Measurements from ENCODE around the gene KCNQ4. TPM values are rescaled to one million over a fixed set of nuclear protein-coding genes. Genes with fewer than 3 reads are reported as not detected.
A peak's percentile ranks its signal among the peaks of the same experiment; 100 is the strongest.

KCNQ4 gene
- total RNA-seq, 1 donor from 2014 or later: 2.2 TPM

- TF ChIP-seq, protein P1, sequence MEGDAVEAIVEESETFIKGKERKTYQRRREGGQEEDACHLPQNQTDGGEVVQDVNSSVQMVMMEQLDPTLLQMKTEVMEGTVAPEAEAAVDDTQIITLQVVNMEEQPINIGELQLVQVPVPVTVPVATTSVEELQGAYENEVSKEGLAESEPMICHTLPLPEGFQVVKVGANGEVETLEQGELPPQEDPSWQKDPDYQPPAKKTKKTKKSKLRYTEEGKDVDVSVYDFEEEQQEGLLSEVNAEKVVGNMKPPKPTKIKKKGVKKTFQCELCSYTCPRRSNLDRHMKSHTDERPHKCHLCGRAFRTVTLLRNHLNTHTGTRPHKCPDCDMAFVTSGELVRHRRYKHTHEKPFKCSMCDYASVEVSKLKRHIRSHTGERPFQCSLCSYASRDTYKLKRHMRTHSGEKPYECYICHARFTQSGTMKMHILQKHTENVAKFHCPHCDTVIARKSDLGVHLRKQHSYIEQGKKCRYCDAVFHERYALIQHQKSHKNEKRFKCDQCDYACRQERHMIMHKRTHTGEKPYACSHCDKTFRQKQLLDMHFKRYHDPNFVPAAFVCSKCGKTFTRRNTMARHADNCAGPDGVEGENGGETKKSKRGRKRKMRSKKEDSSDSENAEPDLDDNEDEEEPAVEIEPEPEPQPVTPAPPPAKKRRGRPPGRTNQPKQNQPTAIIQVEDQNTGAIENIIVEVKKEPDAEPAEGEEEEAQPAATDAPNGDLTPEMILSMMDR (conservative IDR thresholded peaks at IDR 0.05; ENCODE audit: low read depth, low read length): peak; percentile 52
- no peak for DNase-seq (ENCODE audit: low read depth)
- no peak overlapping the region for H3K4me3 ChIP-seq (ENCODE audit: low read depth, low read length)
Measured at GRCh38 chr1:40855513-40855912, 71.9 kb downstream of the KCNQ4 start.

DNA sequence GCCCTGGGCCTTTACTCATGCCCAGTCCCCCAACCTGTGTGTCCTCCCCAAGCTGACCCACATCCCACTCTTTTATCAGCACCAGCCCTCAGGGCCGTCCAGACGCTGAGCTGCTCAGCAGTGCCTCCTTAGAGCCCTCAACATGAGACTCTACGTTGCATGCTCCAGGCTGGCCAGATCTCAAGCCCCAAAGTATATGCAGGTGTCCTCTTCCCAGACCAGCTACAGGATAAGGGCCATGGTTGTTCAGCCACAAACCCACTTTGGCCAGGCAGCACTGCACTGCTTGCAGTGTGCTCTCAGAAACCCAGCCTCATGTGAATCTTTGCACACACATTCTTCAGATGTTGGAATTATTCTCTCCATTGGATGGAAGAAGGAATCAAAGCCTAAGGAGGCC is 72.5 kb downstream of the KCNQ4 start:
- no peak for DNase-seq (ENCODE audit: low read depth)
- no peak overlapping the region for H3K4me3 ChIP-seq (ENCODE audit: low read depth, low read length)
- TF ChIP-seq, protein P1 (conservative IDR thresholded peaks at IDR 0.05; ENCODE audit: low read depth, low read length): no peak

DNA sequence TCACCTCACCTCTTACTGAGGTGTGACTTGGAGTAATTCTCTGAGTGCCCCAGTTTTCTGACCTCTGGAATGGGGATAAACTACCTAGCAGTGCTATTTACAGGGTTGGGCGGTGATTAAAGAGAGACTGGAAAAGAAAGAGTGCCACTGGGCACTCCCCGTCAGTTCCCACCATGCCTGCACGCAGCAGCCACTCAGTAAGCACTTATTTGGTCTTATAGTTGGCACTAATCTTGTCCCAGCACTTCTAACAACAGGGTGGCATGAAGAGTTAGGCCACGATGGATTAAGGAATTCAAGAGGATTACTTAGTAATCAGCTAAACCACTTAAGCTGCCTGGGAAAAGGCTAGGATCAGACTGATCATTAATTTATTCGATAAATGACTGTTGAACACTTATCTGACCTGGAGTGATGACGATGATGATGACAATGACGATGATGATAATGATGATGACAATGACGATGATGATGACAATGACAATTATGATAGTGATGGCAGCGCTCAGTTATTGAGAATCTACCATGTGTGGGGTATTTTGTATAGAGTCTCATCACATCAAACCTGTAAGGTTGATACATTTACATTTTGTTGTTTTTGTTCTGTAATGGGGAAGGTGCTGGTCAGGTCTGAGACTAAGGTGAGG is 73.2 kb downstream of the KCNQ4 start:
- no peak overlapping the region for H3K4me3 ChIP-seq (ENCODE audit: low read depth, low read length)
- no peak for DNase-seq (ENCODE audit: low read depth)
- TF ChIP-seq, protein P1 (conservative IDR thresholded peaks at IDR 0.05; ENCODE audit: low read depth, low read length): no peak

DNA sequence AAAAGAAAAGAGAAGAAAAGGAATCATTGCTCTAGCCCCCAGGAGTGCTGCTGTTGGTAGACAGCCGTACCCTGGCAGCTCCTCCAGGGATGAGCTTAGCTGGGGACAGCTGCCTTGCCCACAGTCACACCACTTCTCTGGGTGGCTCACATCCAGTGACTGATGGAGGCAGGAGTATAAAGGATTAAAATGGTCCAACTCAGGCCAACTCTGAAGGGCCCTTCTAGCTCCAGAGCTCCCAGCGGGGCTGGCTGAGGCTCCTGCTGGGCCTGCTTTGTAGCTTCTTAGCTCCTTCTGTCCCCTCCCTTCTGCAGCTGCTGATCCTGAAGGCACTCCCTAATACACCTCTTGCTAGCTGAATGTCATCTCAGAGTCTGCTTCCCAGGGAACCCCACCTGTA is 74.2 kb downstream of the KCNQ4 start:
- no peak for DNase-seq (ENCODE audit: low read depth)
- H3K4me3 ChIP-seq (ENCODE audit: low read depth, low read length): no peak overlapping the region
- TF ChIP-seq, protein P1 (conservative IDR thresholded peaks at IDR 0.05; ENCODE audit: low read depth, low read length): no peak

DNA sequence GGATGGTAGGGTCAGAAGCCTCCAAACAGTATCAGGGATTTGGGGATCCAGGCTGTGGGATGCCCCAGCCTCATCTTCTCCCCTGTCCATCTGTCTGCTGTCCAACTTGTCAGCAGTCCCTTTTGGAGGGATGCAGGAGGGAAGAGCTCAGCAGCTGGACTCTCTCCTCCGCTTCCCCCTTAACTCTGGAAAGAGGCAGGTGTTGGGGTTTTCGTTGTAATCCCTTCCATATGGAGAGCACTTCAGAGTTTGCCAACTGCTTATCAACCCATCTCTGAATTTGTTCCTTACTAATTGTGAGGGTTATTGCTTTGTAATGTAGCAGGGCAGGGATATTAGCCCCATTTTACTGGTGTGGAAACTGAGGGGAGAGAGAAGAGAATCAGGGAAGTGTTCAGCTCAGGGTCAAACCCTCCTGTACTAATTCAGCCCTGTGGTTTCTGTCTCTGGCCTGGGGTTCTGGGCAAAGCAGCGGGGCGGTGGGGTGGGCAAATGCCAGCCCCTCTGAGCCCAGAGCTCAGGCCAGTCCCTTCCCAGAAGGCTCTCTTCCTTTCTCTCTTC is 75.3 kb downstream of the KCNQ4 start:
- no peak overlapping the region for H3K4me3 ChIP-seq (ENCODE audit: low read depth, low read length)
- TF ChIP-seq, protein P1 (conservative IDR thresholded peaks at IDR 0.05; ENCODE audit: low read depth, low read length): no peak
- DNase-seq (ENCODE audit: low read depth): no peak

- DNase-seq (ENCODE audit: low read depth): no peak
- H3K4me3 ChIP-seq (ENCODE audit: low read depth, low read length): peak overlapping the region; percentile 80
Measured at GRCh38 chr1:40860706-40861223, 77.2 kb downstream of the KCNQ4 start.

More at GRCh38 chr1:40860706-40861223, 77.2 kb downstream of the KCNQ4 start:
- TF ChIP-seq, protein P1 (conservative IDR thresholded peaks at IDR 0.05; ENCODE audit: low read depth, low read length): no peak
